HG03521 (cell line): ENCODE measurements around the gene SPTBN2.

Source experiments
- ATAC-seq: cut with Tn5 transposase; IDR thresholded peaks from one replicate; pipeline ENCODE4 v1.9.1; 2021; ENCODE audit warnings: mild to moderate bottlenecking, moderate library complexity; ENCODE audit not compliant: unreplicated experiment

SPTBN2 gene

GRCh38 chr11:66728693-66729385, at the start of gene SPTBN2:
Gene SPTBN2, minus strand, starts transcription at chr11:66729216. Its CDS starts 7,976 bp downstream, at chr11:66721240.
- no peak for ATAC-seq

DNA sequence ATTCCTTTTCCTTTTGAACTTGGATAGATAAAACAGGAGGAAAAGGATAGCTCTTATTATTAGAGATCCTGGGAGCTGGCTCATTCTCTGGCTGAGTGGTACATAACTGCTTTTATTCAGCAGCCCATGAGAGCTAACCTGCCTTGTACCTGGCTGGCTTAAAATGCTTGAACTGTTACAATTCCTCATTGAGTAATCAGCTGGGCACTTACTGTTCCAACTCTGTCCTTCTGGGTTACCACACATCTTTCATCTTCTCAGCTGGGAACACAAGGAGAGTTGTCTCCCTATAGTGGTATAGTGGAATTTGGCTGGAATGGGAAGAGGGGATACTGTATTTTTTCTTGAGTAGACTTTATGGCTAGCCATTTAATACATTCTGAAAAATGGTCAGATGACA, 39.8 kb upstream of the SPTBN2 start:
- no peak for ATAC-seq

DNA sequence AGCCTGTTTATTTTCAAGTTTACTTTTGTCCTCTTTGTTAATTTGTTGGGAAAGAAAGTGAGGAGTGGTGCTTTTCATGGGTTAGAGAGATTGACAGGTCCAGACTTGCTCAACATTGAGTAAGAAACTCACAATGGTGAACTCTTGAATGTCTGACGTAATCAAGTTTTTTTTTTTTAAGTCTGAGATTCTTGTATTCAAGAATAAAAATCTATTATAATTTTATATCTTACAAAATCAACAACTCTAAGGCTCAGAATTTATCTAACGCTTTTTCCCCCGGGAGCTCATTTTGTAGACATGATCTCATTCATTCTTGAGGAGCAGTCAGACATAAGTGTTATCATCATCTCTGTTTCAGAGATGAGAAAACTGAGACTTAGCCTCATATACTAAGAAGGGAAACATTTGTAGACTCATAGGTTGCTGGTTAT, 39.1 kb upstream of the SPTBN2 start:
- ATAC-seq = no peak

DNA sequence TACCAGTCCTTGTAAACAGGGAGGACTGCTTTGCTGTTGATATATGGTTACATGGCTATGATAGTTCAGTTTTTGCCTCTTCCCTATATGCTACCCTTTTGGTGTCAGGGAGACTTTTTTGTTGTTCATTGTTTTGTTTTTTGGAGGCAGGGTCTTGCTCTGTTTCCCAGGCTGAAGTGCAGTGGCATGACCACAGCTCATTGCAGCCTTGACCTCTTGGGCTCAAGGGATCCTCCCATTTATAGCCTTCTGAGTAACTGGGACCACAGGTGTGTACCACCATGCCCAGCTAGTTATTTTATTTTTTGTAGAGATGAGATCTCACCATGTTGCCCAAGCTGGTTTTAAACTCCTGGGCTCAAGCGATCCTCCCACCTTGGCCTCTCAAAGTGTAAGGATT, 38.6 kb upstream of the SPTBN2 start:
- ATAC-seq = no peak

DNA sequence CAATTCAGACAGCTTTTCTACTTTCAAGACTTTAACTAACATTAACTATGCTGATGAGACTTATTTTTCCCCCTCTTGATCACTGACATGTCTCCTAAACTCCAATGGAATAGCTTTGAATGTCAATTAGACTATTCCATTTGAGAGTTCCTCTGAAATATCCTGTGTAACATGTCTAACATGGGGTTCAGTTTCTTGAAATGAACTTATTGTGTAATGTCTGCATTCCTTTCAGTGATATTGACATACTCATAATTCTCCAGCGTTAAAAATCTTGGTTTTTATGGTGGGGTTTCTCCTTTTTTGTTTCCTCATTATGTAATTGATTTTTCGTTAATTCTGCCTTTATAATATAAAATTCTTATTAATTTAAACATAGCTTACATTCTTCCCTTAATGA, 37.7 kb upstream of the SPTBN2 start:
- no peak for ATAC-seq

DNA sequence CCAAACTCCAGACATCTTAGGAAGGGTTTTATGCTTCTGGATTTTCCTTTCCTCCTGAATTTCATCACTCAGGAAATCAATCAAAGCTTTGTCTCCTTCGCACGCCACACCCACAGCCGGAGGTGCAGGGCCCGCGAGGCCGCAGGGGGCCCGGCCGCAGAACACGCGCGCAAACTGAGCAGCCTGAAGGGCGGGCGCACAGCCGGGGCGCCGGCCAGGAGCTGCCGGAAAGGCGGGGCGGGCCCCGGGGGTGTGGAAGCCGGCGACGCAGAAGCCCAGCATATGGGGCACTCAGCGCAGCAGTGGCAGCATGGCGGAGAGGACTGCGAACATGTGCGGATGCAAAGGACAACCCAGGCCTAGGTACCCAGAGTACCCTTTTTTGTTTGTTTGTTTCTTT, 33.1 kb upstream of the SPTBN2 start:
- ATAC-seq = no peak

GRCh38 chr11:66752148-66752547, 23.1 kb upstream of the SPTBN2 start:
- ATAC-seq = no peak

DNA sequence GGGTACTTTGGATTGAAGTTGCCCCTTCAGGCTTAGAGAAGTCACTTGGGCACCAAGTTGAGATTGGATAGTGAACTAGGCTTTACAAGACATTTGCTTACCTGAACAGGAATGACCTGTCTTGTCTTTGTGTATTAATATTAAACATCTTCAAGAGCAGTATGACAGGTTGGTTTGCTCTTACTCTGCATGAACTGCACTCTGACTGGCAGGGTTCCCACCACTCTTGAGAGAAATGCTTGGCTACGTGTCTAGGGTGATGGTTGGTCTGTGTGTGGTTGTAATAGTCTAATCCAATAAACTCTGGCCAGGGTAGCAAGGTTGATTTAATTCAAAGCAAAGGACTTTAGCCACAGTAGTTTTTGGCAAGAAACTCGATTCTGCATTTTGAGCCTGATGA, 20.1 kb upstream of the SPTBN2 start:
- ATAC-seq = no peak

- ATAC-seq = no peak
Observed at GRCh38 chr11:66747480-66747879, 18.5 kb upstream of the SPTBN2 start.

GRCh38 chr11:66745356-66746235, 16.6 kb upstream of the SPTBN2 start:
- ATAC-seq = peak; percentile 24

GRCh38 chr11:66744485-66745355, 15.7 kb upstream of the SPTBN2 start:
- peak; percentile 80 for ATAC-seq

DNA sequence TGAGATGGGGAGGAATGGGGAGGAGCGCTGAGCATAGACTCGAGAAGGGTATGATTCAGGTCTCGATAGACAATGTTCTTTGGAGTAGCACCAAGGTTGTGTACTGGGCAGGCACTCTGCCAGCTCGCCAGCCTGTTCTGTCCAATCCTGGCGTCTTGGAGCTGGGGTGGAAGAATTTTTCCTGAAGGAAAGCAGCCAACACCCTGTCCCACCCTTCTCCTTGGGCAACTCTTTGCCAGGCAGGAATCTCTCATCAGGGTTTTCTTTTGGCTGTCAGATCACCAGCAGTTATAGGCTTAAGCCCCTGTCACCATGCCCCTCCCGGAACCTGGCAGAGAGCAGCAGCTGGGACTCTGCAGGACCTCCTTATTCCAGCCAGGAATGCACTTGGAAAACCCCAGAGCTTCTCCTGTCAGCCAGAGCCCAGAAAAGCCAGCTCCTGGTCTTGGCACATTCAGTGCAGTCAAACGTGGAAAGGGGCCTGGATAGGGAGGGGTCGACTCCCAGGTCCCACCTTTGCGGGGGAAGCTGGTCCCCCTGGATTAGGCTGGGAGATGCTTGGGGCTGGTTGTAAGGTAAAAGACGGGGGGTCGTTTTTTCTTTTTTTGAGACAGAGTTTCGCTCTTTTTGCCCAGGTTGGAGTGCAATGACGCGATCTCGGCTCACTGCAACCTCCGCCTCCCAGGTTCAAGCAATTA, 14.4 kb upstream of the SPTBN2 start:
- no peak for ATAC-seq

DNA sequence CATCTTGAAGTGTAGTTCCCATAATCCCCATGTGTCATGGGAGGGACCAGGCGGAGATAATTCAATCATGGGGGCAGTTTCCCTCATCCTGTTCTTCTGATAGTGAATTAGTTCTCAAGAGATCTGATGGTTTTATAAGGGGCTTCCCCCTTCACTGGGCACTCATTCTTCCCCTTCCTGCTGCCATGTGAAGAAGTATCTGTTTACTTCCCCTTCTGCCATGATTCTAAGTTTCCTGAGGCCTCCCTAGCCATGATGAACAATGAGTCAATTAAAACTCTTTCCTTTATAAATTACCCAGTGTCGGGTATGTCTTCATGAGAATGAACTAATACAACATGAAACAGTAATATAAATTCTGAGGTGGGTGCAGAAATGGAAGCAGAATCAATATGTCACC, 12.1 kb upstream of the SPTBN2 start:
- no peak for ATAC-seq

- ATAC-seq = no peak
Observed at GRCh38 chr11:66739983-66740382, 11.0 kb upstream of the SPTBN2 start.

GRCh38 chr11:66734215-66734614, 5.2 kb upstream of the SPTBN2 start:
- ATAC-seq = no peak

DNA sequence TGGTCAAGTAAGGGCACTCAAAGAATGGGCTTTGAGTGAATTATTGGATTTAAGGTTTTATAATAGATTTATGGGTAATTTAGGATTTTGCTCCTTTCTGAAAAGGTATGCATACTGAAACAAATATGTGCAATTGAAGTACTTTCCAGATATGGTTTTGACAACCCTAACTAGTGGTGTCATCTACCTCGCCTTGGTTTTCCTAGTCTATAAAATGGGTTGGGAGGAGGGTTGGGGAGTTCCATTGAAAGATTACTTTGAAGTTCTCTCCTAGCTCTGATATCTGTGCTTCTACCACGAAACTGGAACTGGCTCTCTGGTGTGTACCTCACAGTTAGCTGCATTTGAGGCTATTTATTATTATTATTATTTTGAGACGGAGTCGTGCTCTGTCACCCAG, 431 bp upstream of the SPTBN2 start:
- no peak for ATAC-seq

- no peak for ATAC-seq
Observed at GRCh38 chr11:66728038-66728692, 851 bp downstream of the SPTBN2 start.

DNA sequence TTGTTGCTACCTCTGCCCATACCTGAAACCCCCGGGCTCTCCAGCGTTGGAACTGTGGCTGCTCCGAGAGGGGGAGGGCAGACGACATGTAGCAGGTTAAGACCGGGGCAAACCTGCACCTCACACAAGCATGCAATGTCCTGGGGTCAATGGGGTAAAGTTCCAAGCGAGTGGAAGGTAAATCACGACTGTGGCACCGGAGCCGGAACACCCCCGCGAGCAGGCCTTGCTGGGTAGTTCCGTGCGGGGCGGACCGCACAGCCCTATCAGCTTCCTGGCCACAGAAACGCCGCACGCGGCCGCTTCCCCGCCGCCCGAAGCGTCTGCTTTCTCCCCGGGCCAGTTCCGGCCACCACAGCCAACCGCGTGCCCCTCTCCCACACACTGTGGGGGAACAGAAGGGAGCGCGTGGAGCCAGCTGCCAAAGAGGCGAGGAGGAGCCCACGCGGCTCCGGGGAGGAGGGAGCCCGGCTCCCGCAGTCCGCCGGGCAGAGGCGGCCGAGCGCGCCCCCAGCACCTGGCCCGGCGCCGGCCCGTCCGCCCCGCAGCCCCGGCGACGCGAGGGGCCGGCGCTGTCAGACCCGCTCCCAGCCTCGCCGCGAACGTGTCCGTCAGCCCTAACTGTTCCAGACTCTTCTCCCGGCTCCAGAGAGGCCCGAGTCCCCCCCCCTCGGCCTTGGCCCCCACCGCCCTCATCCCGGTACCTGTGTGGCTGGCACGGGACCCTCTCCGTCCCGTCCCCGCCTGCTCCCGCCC, 1.6 kb downstream of the SPTBN2 start:
- no peak for ATAC-seq

DNA sequence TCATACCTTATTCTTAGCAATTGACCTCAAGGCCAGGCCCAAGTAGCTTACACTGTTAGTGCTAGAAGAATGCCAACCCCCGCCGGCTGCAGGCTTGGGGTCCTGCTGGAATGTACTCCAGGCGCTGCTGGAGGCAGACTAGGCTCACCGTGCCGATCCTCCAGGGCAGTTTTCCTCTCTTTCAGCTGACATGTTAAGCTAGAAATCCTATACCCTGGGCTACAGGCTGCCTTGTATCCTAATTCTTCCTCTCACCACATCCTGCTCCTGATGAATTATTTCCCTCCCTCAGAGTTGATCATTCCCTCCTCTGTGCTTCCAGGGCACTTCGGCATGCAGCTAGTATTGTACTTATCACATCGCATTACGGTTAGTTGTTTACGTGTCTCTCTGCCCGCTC, 3.4 kb downstream of the SPTBN2 start:
- ATAC-seq = no peak
